Eye (tissue), 1 donor: ENCODE measurements around the gene PEPD.
A peak's percentile ranks its signal among the peaks of the same experiment; 100 is the strongest.

Experiments
- DNase-seq: peaks from one replicate; pipeline ENCODE4 v3.0.0-alpha.2; 2015

Gene PEPD

DNA sequence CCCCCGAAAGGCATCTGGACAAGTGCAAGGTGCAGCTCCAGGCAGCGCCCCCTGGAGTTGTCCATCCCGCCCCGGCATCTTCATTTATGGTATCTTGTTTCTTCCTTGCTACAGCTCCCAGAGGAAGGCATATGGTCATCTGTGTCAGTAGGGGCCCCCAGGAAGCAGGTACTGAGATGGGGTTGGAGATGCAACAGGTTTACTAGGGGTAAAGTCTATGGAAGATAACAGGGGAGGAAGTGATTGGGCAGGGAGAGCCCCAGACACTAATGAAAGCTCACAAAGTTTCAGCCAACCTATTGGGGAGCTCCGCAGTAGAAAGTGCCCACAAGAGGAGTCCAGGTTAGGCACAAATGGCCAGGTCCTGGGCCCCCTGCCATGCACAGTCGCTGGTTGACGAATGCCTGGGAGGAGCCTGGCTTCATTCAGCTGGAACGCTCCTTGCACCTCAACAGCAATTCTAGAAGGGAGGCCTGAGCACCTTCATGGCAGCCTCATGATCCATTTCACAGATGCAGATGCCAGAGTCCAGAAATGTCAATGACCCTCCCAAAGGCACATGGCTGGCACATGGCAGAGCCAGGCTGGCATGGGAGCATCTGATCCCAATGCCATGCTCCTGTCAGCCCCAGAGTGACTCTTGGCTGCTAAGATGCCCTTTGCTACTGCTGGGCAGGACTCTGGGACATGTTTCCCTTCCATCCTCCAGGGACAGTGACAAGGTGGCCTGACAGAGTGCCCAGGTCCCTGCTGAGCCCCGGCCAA lies 23.8 kb upstream of the PEPD start:
- no peak for DNase-seq

DNA sequence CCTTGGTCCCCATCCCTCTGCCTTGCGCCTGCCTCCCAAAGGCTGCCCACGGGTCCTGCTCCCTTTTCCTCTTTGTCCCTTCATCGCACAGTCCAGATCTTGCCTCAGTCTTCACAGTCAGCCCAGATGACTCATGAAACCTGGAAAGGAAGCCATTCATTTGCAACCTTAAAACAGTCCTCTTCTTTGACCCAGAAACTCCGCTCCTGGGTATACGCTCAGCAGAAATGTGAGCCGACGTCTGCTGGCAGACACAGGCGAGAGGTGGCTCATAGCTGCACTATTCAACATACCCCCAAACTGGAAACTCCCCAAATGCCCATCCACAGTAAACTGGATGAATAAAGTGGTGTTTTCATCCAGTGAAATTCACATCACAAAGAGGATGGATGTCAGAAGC lies 13.6 kb upstream of the PEPD start:
- DNase-seq: no peak

- DNase-seq: peak; percentile 52
These were observed 11.4 kb upstream of the PEPD start for GRCh38 chr19:33532859-33533460.

GRCh38 chr19:33530842-33531241 lies 9.3 kb upstream of the PEPD start:
- no peak for DNase-seq

DNA sequence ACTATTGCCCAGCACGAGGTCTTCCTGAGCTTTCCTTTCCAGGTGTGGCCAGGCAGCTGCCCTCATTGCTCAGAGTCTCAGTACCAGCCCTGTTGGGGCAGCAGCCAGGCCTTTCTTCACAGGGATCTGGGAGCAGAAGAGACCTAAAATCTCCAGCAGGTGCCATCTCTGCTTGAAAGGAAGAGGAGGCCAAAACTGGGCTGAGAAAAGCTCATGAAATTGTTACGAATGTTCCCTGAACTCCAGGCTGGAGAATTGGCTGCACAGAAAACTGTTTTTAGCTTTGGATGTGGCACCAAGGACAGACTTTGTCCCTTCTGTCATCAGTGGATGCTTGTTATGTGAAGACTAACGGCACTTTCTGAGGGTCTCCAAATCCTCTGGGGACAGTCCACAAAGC lies 8.7 kb upstream of the PEPD start:
- no peak for DNase-seq

DNA sequence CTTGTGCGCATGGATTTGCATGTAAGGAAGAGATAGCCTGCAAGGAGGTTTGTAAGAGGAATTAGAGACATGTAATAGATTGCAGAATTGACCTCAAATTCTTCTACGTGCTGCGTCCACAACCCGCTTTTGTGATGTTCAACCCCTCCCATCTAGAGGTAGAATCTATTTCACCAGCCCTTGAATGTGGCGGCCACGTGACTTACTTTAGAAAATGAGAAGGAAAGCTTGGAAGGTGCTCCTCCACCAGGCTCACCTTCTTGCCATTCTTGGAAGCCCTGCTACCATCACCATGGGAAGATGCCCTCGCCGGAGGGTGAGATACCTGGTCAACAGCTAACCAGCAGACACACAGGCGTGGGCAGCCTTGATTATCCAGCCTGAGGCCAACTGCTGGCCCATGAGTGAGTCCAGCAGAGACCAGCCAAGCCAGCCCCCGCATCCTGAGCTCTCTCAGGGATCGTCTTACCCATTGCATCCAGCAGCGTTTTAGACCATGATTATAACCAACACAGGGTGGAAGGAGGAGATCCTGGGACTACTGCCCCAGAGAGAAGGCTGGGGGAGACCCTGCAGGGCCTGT lies 7.6 kb upstream of the PEPD start:
- DNase-seq: no peak

GRCh38 chr19:33528404-33528803 lies 6.8 kb upstream of the PEPD start:
- no peak for DNase-seq

DNA sequence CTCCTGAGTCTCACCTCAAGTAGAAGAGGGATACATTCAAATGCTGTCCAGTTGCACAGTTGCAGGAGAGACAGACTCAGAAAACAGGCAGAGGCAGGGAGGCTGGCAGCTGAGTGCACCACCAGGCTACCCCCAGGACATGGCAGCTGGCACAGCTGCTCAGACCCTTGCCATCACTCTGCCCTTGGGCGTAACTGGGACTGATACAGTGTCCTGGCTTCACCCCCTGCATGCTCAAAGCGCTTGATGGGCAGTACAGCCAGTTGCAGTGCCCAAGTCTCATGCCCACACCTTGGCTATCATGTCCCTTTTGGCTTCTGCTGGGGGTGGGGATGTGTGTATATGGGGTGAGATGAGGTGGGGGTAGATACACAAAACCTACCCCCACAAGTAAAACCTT lies 5.5 kb upstream of the PEPD start:
- DNase-seq: no peak

- no peak for DNase-seq
These were observed 2.6 kb upstream of the PEPD start for GRCh38 chr19:33524024-33524664.

- DNase-seq: no peak
These were observed 1.6 kb upstream of the PEPD start for GRCh38 chr19:33523167-33523566.

DNA sequence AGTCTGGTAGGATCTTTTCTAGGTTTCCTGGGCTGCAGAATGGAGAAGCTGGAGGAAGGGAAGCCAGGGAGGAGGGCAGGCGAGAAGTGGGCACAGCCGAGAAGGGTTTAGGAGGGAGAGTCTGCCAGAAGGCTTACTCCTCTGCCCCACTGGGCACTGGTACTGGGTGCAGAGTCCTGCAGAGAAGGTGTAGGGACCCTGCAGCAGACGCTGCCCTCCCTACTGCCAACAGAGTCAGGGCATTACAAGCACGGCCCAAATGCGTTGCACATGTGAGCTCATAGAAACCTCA lies 726 bp upstream of the PEPD start:
- no peak for DNase-seq

GRCh38 chr19:33520844-33521479 lies 629 bp downstream of the PEPD start:
- DNase-seq: peak; percentile 6

DNA sequence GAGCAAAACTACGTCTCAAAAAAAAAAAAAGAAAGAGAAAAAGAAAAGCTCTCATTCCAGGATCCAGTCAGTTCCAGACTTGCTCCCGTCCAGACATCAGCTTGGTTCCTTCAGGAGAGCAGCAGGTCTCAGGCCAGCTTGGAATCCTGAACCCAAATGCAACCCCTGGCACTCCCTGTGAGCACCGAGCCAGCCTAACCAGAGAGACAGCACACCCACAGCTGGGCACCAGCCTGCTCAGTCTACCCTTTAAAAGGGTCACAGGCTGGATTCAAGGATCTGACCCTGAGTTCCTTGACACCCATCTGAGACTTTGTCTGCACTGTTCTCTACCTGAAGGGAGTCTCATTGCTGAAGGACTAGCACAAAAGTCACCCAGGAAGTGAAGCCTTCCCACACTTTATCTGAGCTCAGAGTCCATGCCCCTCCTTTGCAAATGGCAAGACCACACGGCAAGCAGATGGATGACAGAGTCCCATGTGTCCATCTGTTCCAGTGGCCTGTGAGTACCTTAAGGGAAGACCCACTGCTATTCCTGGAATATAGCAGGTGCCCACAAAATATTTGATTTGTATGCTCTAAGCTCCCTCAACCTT lies 1.4 kb downstream of the PEPD start:
- no peak for DNase-seq

GRCh38 chr19:33519416-33519815 lies 2.2 kb downstream of the PEPD start:
- no peak for DNase-seq

GRCh38 chr19:33518541-33518940 lies 3.0 kb downstream of the PEPD start:
- no peak for DNase-seq

GRCh38 chr19:33517922-33518321 lies 3.7 kb downstream of the PEPD start:
- no peak for DNase-seq

- DNase-seq: no peak
These were observed 5.7 kb downstream of the PEPD start for GRCh38 chr19:33515921-33516320.

- peak; percentile 4 for DNase-seq
These were observed 6.6 kb downstream of the PEPD start for GRCh38 chr19:33514885-33515551.

- no peak for DNase-seq
These were observed 8.2 kb downstream of the PEPD start for GRCh38 chr19:33513424-33513823.

GRCh38 chr19:33512580-33513137 lies 8.9 kb downstream of the PEPD start:
- no peak for DNase-seq

- DNase-seq: no peak
These were observed 9.6 kb downstream of the PEPD start for GRCh38 chr19:33512021-33512420.

- no peak for DNase-seq
These were observed 10.2 kb downstream of the PEPD start for GRCh38 chr19:33511346-33511745.
